Stomach (tissue), 9 donors: ENCODE measurements around the gene TMEM238L. TPM values are rescaled to one million over a fixed set of nuclear protein-coding genes. Genes with fewer than 3 reads are reported as not detected.
A peak's percentile ranks its signal among the peaks of the same experiment; 100 is the strongest.

ENCODE experiments used
- DNase-seq, 2 donors: peaks; one replicate each; pipeline versions ENCODE4 v3.0.0 to v3.0.0-alpha.2; 2013 to 2019
- H3K27ac ChIP-seq, 5 donors: fragments of 200-600 bp in 4 of 5; sonication (generic) in 4 of 5; one replicate each; pipeline ENCODE4 v1.5.1; 2013 to 2019; ENCODE audit warnings: mild to moderate bottlenecking in 1 of 5, moderate library complexity in 1 of 5
- H3K27me3 ChIP-seq, 3 donors: fragments of 200-600 bp; sonication (generic); one replicate each; pipeline ENCODE4 v1.5.1; 2017 to 2019; ENCODE audit warnings: mixed run types in 1 of 3
- H3K36me3 ChIP-seq, 4 donors: fragments of 200-600 bp; sonication (generic); 1 replicate in 3 of 4; 2 replicates in 1 of 4; pipeline ENCODE4 v1.5.1; 2016 to 2019
- H3K4me1 ChIP-seq, 4 donors: fragments of 200-600 bp; sonication (generic); one replicate each; pipeline ENCODE4 v1.5.1; 2016 to 2019
- H3K4me3 ChIP-seq, 4 donors: fragments of 200-600 bp; sonication (generic) in 3 of 4; one replicate each; pipeline ENCODE4 v1.5.1; 2016 to 2019; ENCODE audit warnings: mild to moderate bottlenecking in 1 of 4
- H3K9me3 ChIP-seq, 4 donors: fragments of 200-600 bp; sonication (generic); one replicate each; pipeline ENCODE4 v1.5.1; 2016 to 2019
- CTCF ChIP-seq, 7 experiments: fragments of 450-650 bp in 4 of 7; fragments of 200-600 bp in 3 of 7; sonication (generic) in 3 of 7; IDR thresholded peaks; one replicate each; pipeline ENCODE4 v1.5.1; 2016 to 2019; ENCODE audit warnings: antibody characterized with exemption in 7 of 7, control low read depth in 2 of 7, mild to moderate bottlenecking in 1 of 7
- EP300 ChIP-seq: sonication (generic); formaldehyde crosslinking; IDR thresholded peaks from one replicate; pipeline ENCODE4 v1.6.1; 2017; ENCODE audit warnings: antibody characterized with exemption
- POLR2A ChIP-seq, 4 donors: fragments of 450-650 bp; IDR thresholded peaks; one replicate each; pipeline ENCODE4 v1.6.1; 2016; ENCODE audit warnings: antibody characterized with exemption in 4 of 4, control low read depth in 2 of 4, mild to moderate bottlenecking in 1 of 4, moderate library complexity in 1 of 4
- POLR2AphosphoS5 ChIP-seq, 3 donors: sonication (generic); formaldehyde crosslinking; IDR thresholded peaks; one replicate each; pipeline ENCODE4 v1.6.1; 2016; ENCODE audit warnings: antibody characterized with exemption in 3 of 3
- WGBS, 5 donors: extraction: QIAGEN DNeasy Blood & Tissue Kit in 3 of 5; methylation state at CpG; one replicate each; pipeline versions ENCODE4 v1.1.5 to v1.1.7; 2013 to 2018; 5-methylcytosine and 5-hydroxymethylcytosine counted together
- intact Hi-C: fragments of 100-400 bp; cut with DNase I; formaldehyde crosslinking; loops from one replicate; pipeline ENCODE4 v1.15.1; 2023; ENCODE audit warnings: low total_unique reads
- polyA plus RNA-seq, 3 donors: library from polyadenylated mRNA; stranded (reverse); fragments of 200-250 nt; gene quantifications; one replicate each; pipeline ENCODE4 v1.2.3, GENCODE V29; 2013
- total RNA-seq, 5 donors: library from RNA; depleted of rRNA; stranded (reverse); fragments of >200 nt; gene quantifications; one replicate each; pipeline versions ENCODE4 v1.1.0 to v1.2.3, GENCODE V29; 2014 to 2016
- donor health status: healthy with polysubstance abuse.
- donor health status: Bipolar disorder and iron deficiency.
- donor health status: healthy.

TMEM238L gene
- total and polyA plus RNA-seq, 8 donors: 2.2 to 190 (median 38.2) TPM

- Histone ChIP-seq H3K4me1 (peaks cover 38 to 56% (median 47%) of the 10 kb centered on the region in 4 donors), H3K27me3 (no peaks in the 10 kb centered on the region), H3K27ac (peak overlapping the region; percentile 65 to 89 (median 83)), H3K36me3 (no peaks in the 10 kb centered on the region), H3K9me3 (no peaks in the 10 kb centered on the region), H3K4me3 (no peak overlapping the region)
- TF ChIP-seq POLR2A (IDR thresholded peaks at IDR 0.05): no peak
- no peak for TF ChIP-seq EP300
- TF ChIP-seq CTCF (IDR thresholded peaks at IDR 0.05): no peak
- TF ChIP-seq POLR2AphosphoS5 (IDR thresholded peaks at IDR 0.05): no peak
- no peak for DNase-seq
- WGBS, 5 donors: 53 to 70% (median 64%) methylated on average over 13 to 14 of the region's 14 CpGs
- intact Hi-C loops: loop anchor here (5.0 kb wide), 1 partner anchor 92 kb away; no protein-coding TSS in a partner anchor
Observed at GRCh38 chr17:10754861-10755591, 48.9 kb downstream of the TMEM238L start.

- intact Hi-C loops: loop anchor here (5.0 kb wide), 1 partner anchor 93 kb away; no protein-coding TSS in a partner anchor
- 24 to 47% (median 36%) methylated on average over 2 of the region's 2 CpGs for WGBS, 5 donors
- Histone ChIP-seq H3K36me3 (no peaks in the 10 kb centered on the region), H3K9me3 (no peaks in the 10 kb centered on the region), H3K27me3 (no peaks in the 10 kb centered on the region), H3K4me1 (peaks cover 38 to 61% (median 52%) of the 10 kb centered on the region in 4 donors), H3K4me3 (no peak overlapping the region), H3K27ac (peak overlapping the region in 2 of 5 donors; percentile 83 to 89)
- peak; percentile 63 to 74 for DNase-seq
- peak in 3 of 7 experiments; percentile 25 to 34 (median 29) for TF ChIP-seq CTCF (IDR thresholded peaks at IDR 0.05)
- TF ChIP-seq POLR2AphosphoS5 (IDR thresholded peaks at IDR 0.05): no peak
Observed at GRCh38 chr17:10754109-10754508, 49.8 kb downstream of the TMEM238L start.

- Histone ChIP-seq H3K36me3 (no peaks in the 10 kb centered on the region), H3K4me3 (no peak overlapping the region), H3K4me1 (peaks cover 28 to 56% (median 50%) of the 10 kb centered on the region in 4 donors), H3K9me3 (no peaks in the 10 kb centered on the region), H3K27ac (no peak overlapping the region), H3K27me3 (no peaks in the 10 kb centered on the region)
- intact Hi-C loops: loop anchor here (5.0 kb wide), 1 partner anchor 95 kb away; no protein-coding TSS in a partner anchor
- WGBS, 5 donors: 64 to 77% (median 72%) methylated on average over 10 of the region's 10 CpGs
- TF ChIP-seq CTCF (IDR thresholded peaks at IDR 0.05): no peak
- no peak for TF ChIP-seq EP300
- TF ChIP-seq POLR2AphosphoS5 (IDR thresholded peaks at IDR 0.05): no peak
- no peak for TF ChIP-seq POLR2A (IDR thresholded peaks at IDR 0.05)
- no peak for DNase-seq
Observed at GRCh38 chr17:10752696-10753095, 51.2 kb downstream of the TMEM238L start.

GRCh38 chr17:10751563-10751962 is 52.3 kb downstream of the TMEM238L start:
- H3K27me3 ChIP-seq: no peaks in the 10 kb centered on the region
- no peak overlapping the region for H3K4me3 ChIP-seq
- peaks cover 21 to 45% (median 39%) of the 10 kb centered on the region in 4 donors for H3K4me1 ChIP-seq
- DNase-seq: no peak
- intact Hi-C loops: loop anchor here (5.0 kb wide), 1 partner anchor 96 kb away; no protein-coding TSS in a partner anchor
- H3K36me3 ChIP-seq: no peaks in the 10 kb centered on the region
- TF ChIP-seq POLR2AphosphoS5 (IDR thresholded peaks at IDR 0.05) (no peak), CTCF (IDR thresholded peaks at IDR 0.05) (no peak), EP300 (no peak)
- no peak overlapping the region for H3K27ac ChIP-seq
- no peaks in the 10 kb centered on the region for H3K9me3 ChIP-seq
- WGBS, 5 donors: 82 to 100% (median 89%) methylated on average over 1 to 3 of the region's 3 CpGs
